ENCODE results near the gene KCNJ6. TPM values are rescaled to one million over a fixed set of nuclear protein-coding genes. Genes with fewer than 3 reads are reported as not detected.

Gene KCNJ6
- total RNA-seq, 1 donor from 2014 or later = not detected

DNA sequence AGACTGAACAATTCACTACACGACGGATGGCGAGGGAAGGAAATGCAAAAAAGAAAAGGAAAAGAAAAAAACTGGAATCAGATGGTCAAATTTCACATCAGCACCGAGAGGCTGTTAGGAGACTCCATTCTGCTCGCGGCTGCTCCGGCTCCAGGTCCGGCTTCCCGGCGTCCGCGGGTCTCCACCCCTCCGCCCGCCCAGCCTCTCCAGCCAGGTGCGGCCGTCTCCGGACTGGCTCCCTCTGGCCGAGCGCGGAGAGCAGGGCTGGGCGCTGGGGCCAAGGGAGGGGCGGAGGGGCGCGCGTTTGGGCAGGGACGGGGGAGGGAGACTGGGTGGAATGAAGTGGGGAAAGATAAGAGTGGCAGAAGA is 332 bp downstream of the KCNJ6 start:
- TF ChIP-seq EZH2 (IDR thresholded peaks at IDR 0.05) (peak; percentile 38), EZH2phosphoT487 (IDR thresholded peaks at IDR 0.05) (no peak)
- Histone ChIP-seq H3K27ac (no peak overlapping the region), H3K9ac (no peak overlapping the region)

DNA sequence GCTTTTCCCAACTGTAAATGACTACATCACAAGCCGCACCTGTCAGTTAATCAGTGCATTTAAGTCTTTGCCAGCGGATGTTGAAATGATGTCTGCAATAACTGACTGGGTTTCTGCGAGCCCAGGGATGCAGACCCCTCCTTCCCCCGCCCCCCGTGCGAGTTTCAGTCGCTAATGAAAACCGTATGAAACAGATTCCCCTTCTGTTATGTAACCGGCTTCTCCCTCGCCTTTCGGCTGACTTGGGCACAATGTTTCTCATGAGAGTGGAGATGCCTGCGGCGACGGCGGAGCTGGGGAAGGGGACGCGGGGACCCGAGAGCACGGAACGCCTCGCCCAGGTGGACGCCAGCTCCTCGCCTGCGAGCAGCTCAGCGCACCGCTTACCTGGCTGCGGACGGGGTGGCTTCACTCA is 753 bp downstream of the KCNJ6 start:
- Mint-ChIP-seq H3K27ac (no peak overlapping the region), H3K27me3 (ENCODE audit: insufficient read depth, low read depth) (peaks cover 20% of the 10 kb centered on the region)
- TF ChIP-seq, protein P1, sequence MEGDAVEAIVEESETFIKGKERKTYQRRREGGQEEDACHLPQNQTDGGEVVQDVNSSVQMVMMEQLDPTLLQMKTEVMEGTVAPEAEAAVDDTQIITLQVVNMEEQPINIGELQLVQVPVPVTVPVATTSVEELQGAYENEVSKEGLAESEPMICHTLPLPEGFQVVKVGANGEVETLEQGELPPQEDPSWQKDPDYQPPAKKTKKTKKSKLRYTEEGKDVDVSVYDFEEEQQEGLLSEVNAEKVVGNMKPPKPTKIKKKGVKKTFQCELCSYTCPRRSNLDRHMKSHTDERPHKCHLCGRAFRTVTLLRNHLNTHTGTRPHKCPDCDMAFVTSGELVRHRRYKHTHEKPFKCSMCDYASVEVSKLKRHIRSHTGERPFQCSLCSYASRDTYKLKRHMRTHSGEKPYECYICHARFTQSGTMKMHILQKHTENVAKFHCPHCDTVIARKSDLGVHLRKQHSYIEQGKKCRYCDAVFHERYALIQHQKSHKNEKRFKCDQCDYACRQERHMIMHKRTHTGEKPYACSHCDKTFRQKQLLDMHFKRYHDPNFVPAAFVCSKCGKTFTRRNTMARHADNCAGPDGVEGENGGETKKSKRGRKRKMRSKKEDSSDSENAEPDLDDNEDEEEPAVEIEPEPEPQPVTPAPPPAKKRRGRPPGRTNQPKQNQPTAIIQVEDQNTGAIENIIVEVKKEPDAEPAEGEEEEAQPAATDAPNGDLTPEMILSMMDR (IDR thresholded peaks at IDR 0.05) = no peak
- TF ChIP-seq EZH2 (IDR thresholded peaks at IDR 0.05) (peak; percentile 34), EZH2phosphoT487 (IDR thresholded peaks at IDR 0.05) (peak; percentile 39)

More for the DNA sequence above, 332 bp downstream of the KCNJ6 start:
- H3K4me3 Mint-ChIP-seq = peak overlapping the region; percentile 83
- H3K27me3 ChIP-seq = peaks cover 50% of the 10 kb centered on the region
- peaks cover 23% of the 10 kb centered on the region for H4K20me1 ChIP-seq (ENCODE audit: low read depth)
- H2AFZ ChIP-seq (replicated peaks) = peak overlapping the region; percentile 50
- no peaks in the 10 kb centered on the region for H3K79me2 ChIP-seq (ENCODE audit: low read depth)
- peaks cover 19% of the 10 kb centered on the region for H3K4me1 Mint-ChIP-seq
- no peaks in the 10 kb centered on the region for H3K9me3 Mint-ChIP-seq
- peak overlapping the region; percentile 99 for H3K4me2 ChIP-seq
- no peaks in the 10 kb centered on the region for H3K36me3 ChIP-seq
- H3K27ac Mint-ChIP-seq = no peak overlapping the region
- H3F3A ChIP-seq (ENCODE audit: low read depth) = peaks cover 6% of the 10 kb centered on the region
- peaks cover 20% of the 10 kb centered on the region for H3K27me3 Mint-ChIP-seq (ENCODE audit: insufficient read depth, low read depth)
- H3K9me3 ChIP-seq (ENCODE audit: low read depth) = no peaks in the 10 kb centered on the region
- DNase-seq (ENCODE audit: low spot score) = peak; percentile 80
- H3K36me3 Mint-ChIP-seq = no peaks in the 10 kb centered on the region
- no peaks in the 10 kb centered on the region for H3K4me1 ChIP-seq
- peak overlapping the region; percentile 70 for H3K4me3 ChIP-seq

DNA sequence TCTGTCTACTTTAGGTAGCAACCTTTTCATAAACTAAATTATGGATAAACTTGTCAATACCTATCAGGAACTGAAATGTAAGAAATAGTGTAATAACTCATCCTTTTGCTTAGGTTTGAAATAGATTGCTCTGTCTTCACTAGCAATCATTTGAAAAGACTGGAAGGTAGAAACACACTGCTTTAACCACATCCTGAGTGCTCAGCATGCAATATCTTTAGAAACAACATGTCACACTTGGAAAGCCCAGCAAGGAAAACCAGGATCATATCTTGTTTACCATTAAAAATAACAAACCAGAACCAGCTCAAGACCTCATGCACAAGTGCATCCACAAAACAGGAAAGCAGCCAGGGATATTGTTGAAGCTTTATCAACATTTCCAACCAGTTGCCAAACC is 3.6 kb downstream of the KCNJ6 start:
- no peaks in the 10 kb centered on the region for H3K9me3 ChIP-seq (ENCODE audit: low read depth)
- H3K4me2 ChIP-seq = no peak overlapping the region
- peaks cover 50% of the 10 kb centered on the region for H3K27me3 ChIP-seq
- peaks cover 23% of the 10 kb centered on the region for H4K20me1 ChIP-seq (ENCODE audit: low read depth)
- Mint-ChIP-seq H3K27me3 (ENCODE audit: insufficient read depth, low read depth) (peaks cover 20% of the 10 kb centered on the region), H3K36me3 (no peaks in the 10 kb centered on the region), H3K27ac (no peak overlapping the region), H3K9me3 (no peaks in the 10 kb centered on the region), H3K4me1 (peaks cover 19% of the 10 kb centered on the region), H3K4me3 (no peak overlapping the region)
- no peaks in the 10 kb centered on the region for H3K4me1 ChIP-seq
- no peak overlapping the region for H3K4me3 ChIP-seq
- no peaks in the 10 kb centered on the region for H3K36me3 ChIP-seq
- no peak overlapping the region for H3K9ac ChIP-seq
- peaks cover 6% of the 10 kb centered on the region for H3F3A ChIP-seq (ENCODE audit: low read depth)
- H3K27ac ChIP-seq = no peak overlapping the region
- no peak overlapping the region for H2AFZ ChIP-seq (replicated peaks)
- DNase-seq (ENCODE audit: low spot score) = no peak
- TF ChIP-seq EZH2 (IDR thresholded peaks at IDR 0.05) (no peak), EZH2phosphoT487 (IDR thresholded peaks at IDR 0.05) (no peak)
- TF ChIP-seq, protein P1 (IDR thresholded peaks at IDR 0.05) = no peak
- no peaks in the 10 kb centered on the region for H3K79me2 ChIP-seq (ENCODE audit: low read depth)

More for the DNA sequence above, 753 bp downstream of the KCNJ6 start:
- Histone ChIP-seq H3K4me1 (no peaks in the 10 kb centered on the region), H2AFZ (replicated peaks) (peak overlapping the region; percentile 50), H3K36me3 (no peaks in the 10 kb centered on the region), H3K4me2 (peak overlapping the region; percentile 99), H3K9me3 (ENCODE audit: low read depth) (no peaks in the 10 kb centered on the region), H3K79me2 (ENCODE audit: low read depth) (no peaks in the 10 kb centered on the region), H3K4me3 (peak overlapping the region; percentile 70), H4K20me1 (ENCODE audit: low read depth) (peaks cover 23% of the 10 kb centered on the region), H3K27me3 (peaks cover 50% of the 10 kb centered on the region), H3K27ac (no peak overlapping the region), H3K9ac (no peak overlapping the region), H3F3A (ENCODE audit: low read depth) (peaks cover 6% of the 10 kb centered on the region)
- DNase-seq (ENCODE audit: low spot score) = peak; percentile 36
- Mint-ChIP-seq H3K9me3 (no peaks in the 10 kb centered on the region), H3K4me1 (peaks cover 19% of the 10 kb centered on the region), H3K4me3 (peak overlapping the region; percentile 83), H3K36me3 (no peaks in the 10 kb centered on the region)

DNA sequence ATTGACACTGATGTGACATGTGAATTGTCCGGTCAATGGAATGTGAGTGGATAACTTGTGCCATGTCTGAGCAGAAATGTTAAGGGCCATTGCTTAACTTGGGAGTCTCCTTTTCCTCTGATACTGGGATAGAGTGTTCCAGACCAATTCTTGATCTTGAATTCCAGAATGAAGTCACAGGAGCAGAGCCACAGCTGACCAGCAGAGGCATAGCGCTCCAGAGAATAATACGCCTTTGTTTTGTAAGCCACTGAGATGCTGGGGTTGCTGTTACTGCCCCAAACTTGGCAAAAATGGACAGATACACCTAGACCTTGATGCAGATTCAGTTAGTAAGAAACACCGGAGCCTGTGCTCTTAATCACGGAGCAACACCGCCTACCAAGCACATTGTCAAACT is 6.3 kb downstream of the KCNJ6 start:
- peaks cover 14% of the 10 kb centered on the region for H3K27me3 Mint-ChIP-seq (ENCODE audit: insufficient read depth, low read depth)
- no peaks in the 10 kb centered on the region for H3K36me3 ChIP-seq
- peaks cover 10% of the 10 kb centered on the region for H3K4me1 Mint-ChIP-seq

More for the DNA sequence above, 6.3 kb downstream of the KCNJ6 start:
- no peaks in the 10 kb centered on the region for H3K4me1 ChIP-seq
- no peak overlapping the region for H2AFZ ChIP-seq (replicated peaks)
- H3K36me3 Mint-ChIP-seq = no peaks in the 10 kb centered on the region
- TF ChIP-seq EZH2 (IDR thresholded peaks at IDR 0.05) (no peak), EZH2phosphoT487 (IDR thresholded peaks at IDR 0.05) (no peak)
- TF ChIP-seq, protein P1 (IDR thresholded peaks at IDR 0.05) = peak; percentile 31
- no peak overlapping the region for H3K9ac ChIP-seq
- H3K27ac Mint-ChIP-seq = no peak overlapping the region
- no peaks in the 10 kb centered on the region for H3K9me3 Mint-ChIP-seq
- no peak overlapping the region for H3K4me2 ChIP-seq
- no peak overlapping the region for H3K4me3 Mint-ChIP-seq
- H3K79me2 ChIP-seq (ENCODE audit: low read depth) = no peaks in the 10 kb centered on the region
- no peak overlapping the region for H3K4me3 ChIP-seq
- no peaks in the 10 kb centered on the region for H3K9me3 ChIP-seq (ENCODE audit: low read depth)
- peaks cover 38% of the 10 kb centered on the region for H3K27me3 ChIP-seq
- no peak overlapping the region for H3K27ac ChIP-seq
- H4K20me1 ChIP-seq (ENCODE audit: low read depth) = peaks cover 12% of the 10 kb centered on the region
- H3F3A ChIP-seq (ENCODE audit: low read depth) = no peaks in the 10 kb centered on the region
- peak; percentile 4 for DNase-seq (ENCODE audit: low spot score)
